Prostate gland (tissue), 2 donors: Measurements from ENCODE around the gene SERINC1. TPM values are rescaled to one million over a fixed set of nuclear protein-coding genes. Genes with fewer than 3 reads are reported as not detected.
A peak's percentile ranks its signal among the peaks of the same experiment; 100 is the strongest.

ENCODE experiments used
- DNase-seq: peaks from one replicate; pipeline ENCODE4 v3.0.0-alpha.2; 2019; ENCODE audit warnings: low spot score
- H3K27ac ChIP-seq, 2 donors: fragments of 200-600 bp; sonication (generic); 2 replicates each; pipeline ENCODE4 v1.5.1; 2017 to 2019
- H3K27me3 ChIP-seq: fragments of 200-600 bp; sonication (generic); replicated peaks from 2 replicates; pipeline ENCODE4 v1.5.1; 2019; ENCODE audit not compliant: insufficient read depth
- H3K36me3 ChIP-seq, 2 donors: fragments of 200-600 bp; sonication (generic); 1 replicate in 1 of 2; 2 replicates in 1 of 2; pipeline versions ENCODE4 v1.5.1 to v1.8.1; 2017 to 2019
- H3K4me1 ChIP-seq: fragments of 200-600 bp; sonication (generic); replicated peaks from 2 replicates; pipeline ENCODE4 v1.5.1; 2019
- H3K4me3 ChIP-seq, 2 donors: fragments of 200-600 bp; sonication (generic); 2 replicates each; pipeline ENCODE4 v1.5.1; 2017 to 2019
- H3K9me3 ChIP-seq: fragments of 200-600 bp; sonication (generic); 2 replicates; pipeline ENCODE4 v1.5.1; 2017
- POLR2A ChIP-seq: fragments of 450-650 bp; IDR thresholded peaks from one replicate; pipeline ENCODE4 v1.6.1; 2016; ENCODE audit warnings: antibody characterized with exemption, mild to moderate bottlenecking
- POLR2AphosphoS5 ChIP-seq: sonication (generic); formaldehyde crosslinking; IDR thresholded peaks from one replicate; pipeline ENCODE4 v1.6.1; 2017; ENCODE audit warnings: antibody characterized with exemption
- WGBS: methylation state at CpG from one replicate; pipeline ENCODE4 v1.1.5; 2018; 5-methylcytosine and 5-hydroxymethylcytosine counted together
- intact Hi-C: fragments of 100-400 bp; cut with DNase I; formaldehyde crosslinking; loops from one replicate; pipeline ENCODE4 v1.14.2; 2022
- total RNA-seq, 2 donors: library from RNA; depleted of rRNA; stranded (reverse); fragments of >200 nt; gene quantifications; one replicate each; pipeline ENCODE4 v1.1.0, GENCODE V29; 2016
- TF ChIP-seq, protein P1 (sequence below), 4 experiments: fragments of 200-600 bp in 2 of 4; fragments of 450-650 bp in 2 of 4; sonication (generic) in 2 of 4; IDR thresholded peaks; 1 replicate in 3 of 4; 2 replicates in 1 of 4; pipeline ENCODE4 v1.5.1; 2016 to 2019; ENCODE audit warnings: antibody characterized with exemption in 4 of 4, mild to moderate bottlenecking in 2 of 4, moderate library complexity in 2 of 4

The SERINC1 gene
- total RNA-seq, 2 donors from 2014 or later = 159 to 165 TPM

DNA sequence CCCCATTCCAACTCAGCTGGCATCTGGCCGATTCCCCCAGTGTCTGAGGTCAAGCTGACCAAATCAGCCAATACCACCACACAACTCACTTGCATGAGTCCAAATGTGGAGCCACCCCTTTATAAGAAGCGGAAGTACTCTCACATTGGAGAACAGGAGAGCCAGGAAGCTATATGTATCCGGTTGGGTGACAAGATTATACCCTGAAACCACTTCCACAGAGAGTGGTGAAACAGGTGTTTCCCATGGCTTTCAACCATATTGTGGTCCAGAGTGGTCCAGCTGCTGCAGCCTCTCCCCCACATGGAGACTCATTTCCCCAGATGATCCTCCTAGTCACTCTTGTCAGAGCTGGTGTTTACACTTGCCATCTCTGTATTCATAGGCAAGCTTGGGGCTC lies 24.0 kb upstream of the SERINC1 start:
- DNase-seq = no peak
- Histone ChIP-seq H3K36me3 (no peaks in the 10 kb centered on the region), H3K4me1 (no peaks in the 10 kb centered on the region), H3K9me3 (no peaks in the 10 kb centered on the region), H3K4me3 (no peak overlapping the region), H3K27me3 (no peaks in the 10 kb centered on the region), H3K27ac (no peak overlapping the region)
- TF ChIP-seq, protein P1, sequence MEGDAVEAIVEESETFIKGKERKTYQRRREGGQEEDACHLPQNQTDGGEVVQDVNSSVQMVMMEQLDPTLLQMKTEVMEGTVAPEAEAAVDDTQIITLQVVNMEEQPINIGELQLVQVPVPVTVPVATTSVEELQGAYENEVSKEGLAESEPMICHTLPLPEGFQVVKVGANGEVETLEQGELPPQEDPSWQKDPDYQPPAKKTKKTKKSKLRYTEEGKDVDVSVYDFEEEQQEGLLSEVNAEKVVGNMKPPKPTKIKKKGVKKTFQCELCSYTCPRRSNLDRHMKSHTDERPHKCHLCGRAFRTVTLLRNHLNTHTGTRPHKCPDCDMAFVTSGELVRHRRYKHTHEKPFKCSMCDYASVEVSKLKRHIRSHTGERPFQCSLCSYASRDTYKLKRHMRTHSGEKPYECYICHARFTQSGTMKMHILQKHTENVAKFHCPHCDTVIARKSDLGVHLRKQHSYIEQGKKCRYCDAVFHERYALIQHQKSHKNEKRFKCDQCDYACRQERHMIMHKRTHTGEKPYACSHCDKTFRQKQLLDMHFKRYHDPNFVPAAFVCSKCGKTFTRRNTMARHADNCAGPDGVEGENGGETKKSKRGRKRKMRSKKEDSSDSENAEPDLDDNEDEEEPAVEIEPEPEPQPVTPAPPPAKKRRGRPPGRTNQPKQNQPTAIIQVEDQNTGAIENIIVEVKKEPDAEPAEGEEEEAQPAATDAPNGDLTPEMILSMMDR (IDR thresholded peaks at IDR 0.05) = no peak
- TF ChIP-seq POLR2A (no peak), POLR2AphosphoS5 (no peak)
- WGBS = 90% methylated on average over 3 of the region's 3 CpGs
- intact Hi-C loops = no loop called here

DNA sequence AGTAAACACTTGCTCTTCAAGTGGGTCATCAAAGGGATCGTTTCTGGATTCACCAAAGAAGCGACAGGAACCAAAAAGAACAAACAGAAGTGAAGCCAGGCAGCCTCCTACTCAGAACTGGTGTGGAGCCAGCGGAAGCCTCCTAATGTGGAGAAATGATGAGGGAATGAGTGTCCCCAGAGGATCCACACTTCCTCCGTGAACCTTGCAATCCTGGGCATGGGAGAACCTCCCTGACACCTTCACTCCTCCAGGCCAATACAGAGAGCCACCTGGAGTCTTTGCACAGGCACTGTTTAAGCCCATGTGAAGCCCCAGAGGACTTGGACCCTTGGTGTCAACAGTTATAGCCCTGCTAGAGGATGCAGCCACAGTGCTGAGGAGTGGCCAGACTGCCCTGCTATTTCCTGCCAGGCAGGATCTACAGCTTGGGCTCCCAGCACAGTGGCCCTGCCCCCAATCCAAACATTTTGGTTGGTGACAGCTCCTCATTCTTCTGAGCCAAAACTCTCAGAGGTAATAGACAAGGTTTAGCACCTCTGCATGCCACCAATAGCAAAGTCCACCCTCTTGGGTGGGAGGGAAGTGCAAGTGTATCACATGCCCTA lies 23.2 kb upstream of the SERINC1 start:
- Histone ChIP-seq H3K4me1 (no peaks in the 10 kb centered on the region), H3K27me3 (no peaks in the 10 kb centered on the region), H3K36me3 (no peaks in the 10 kb centered on the region), H3K27ac (no peak overlapping the region), H3K9me3 (no peaks in the 10 kb centered on the region), H3K4me3 (no peak overlapping the region)
- TF ChIP-seq POLR2A (no peak), POLR2AphosphoS5 (peak; percentile 41)
- WGBS = 73% methylated on average over 4 of the region's 4 CpGs
- peak; percentile 46 for DNase-seq
- intact Hi-C loops = loop anchor here (5.0 kb wide), 1 partner anchor 33 kb away; no protein-coding TSS in a partner anchor

DNA sequence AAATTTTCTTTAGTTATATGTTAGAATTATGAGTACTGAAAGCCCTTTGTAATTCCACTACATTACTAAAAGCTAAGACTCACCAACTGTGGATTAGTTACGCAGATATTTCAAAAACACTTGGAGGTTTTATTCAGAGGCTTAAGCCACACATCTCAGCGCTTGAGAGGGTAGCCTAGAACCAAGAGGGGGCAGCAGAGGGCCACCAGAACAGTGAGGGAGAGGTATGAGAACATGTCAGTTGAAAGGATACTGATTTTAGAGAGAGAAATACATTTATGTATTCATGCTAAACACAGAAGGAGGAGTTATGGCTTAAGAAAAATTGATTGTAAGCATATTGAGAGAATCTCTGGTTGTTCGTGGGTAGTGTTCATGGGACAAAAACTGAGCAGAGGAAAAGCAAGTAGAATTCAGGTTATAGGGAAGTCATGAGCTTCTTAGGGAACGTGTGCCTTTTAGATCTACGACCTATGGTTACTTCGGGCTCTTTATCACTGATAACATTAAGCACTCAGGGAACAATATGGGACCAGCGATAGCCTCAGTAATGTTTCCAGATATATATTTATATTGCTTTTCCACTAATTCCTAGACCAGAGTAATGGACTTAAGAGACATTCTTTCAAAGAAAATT lies 20.4 kb upstream of the SERINC1 start:
- 44% methylated on average over 7 of the region's 7 CpGs for WGBS
- TF ChIP-seq POLR2AphosphoS5 = no peak
- TF ChIP-seq, protein P1 (IDR thresholded peaks at IDR 0.05) = peak; percentile 28 to 73 (median 66)
- H3K9me3 ChIP-seq = no peaks in the 10 kb centered on the region

DNA sequence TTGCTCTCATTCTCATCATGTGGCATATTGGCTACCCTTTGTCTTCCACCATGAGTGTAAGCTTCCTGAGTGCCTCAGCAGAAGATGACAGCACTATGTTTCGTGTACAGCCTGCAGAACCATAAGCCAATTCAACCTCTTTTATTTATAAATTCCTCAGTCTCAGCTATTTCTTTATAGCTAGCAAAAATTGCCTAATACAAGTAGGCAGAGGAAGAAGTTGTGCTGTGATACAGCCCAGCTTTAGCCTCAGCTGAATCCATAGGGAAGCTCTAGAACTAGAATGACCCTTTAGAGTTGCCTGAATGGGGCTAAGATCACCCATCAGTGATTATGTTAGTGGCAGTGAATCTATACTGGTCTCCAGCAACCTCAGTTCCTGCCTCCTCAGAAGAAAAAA lies 19.0 kb upstream of the SERINC1 start:
- no peak for DNase-seq
- 85% methylated on average over 1 of the region's 1 CpG for WGBS
- TF ChIP-seq POLR2AphosphoS5 (no peak), POLR2A (no peak)
- TF ChIP-seq, protein P1 (IDR thresholded peaks at IDR 0.05) = no peak

More for the DNA sequence above, 20.4 kb upstream of the SERINC1 start:
- Histone ChIP-seq H3K4me3 (no peak overlapping the region), H3K27ac (no peak overlapping the region), H3K27me3 (no peaks in the 10 kb centered on the region), H3K4me1 (no peaks in the 10 kb centered on the region), H3K36me3 (no peaks in the 10 kb centered on the region)
- DNase-seq = peak; percentile 47
- intact Hi-C loops = loop anchor here (5.0 kb wide), 1 partner anchor 35 kb away; no protein-coding TSS in a partner anchor

DNA sequence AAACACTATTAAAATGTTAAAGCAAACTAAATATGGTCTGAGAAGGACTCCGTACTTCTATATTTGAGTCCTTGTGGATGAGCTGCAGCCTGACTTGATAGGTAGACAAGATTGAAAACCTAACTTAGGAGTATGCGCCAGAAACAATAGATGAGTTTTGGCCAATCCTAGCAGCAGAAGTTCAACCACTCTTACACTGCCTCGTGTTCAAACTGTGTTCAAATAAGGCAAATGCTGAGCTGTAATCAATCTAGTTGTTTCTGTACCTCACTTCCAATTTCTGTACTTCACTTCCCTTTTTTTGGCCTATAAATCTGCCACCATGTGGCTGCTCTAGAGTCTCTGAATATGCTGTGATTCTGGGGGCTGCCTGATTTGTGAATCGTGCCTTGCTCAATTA lies 13.2 kb upstream of the SERINC1 start:
- Histone ChIP-seq H3K36me3 (no peaks in the 10 kb centered on the region), H3K4me3 (no peak overlapping the region), H3K9me3 (no peaks in the 10 kb centered on the region), H3K4me1 (no peaks in the 10 kb centered on the region), H3K27ac (no peak overlapping the region), H3K27me3 (no peaks in the 10 kb centered on the region)
- intact Hi-C loops = no loop called here
- 71% methylated on average over 4 of the region's 4 CpGs for WGBS
- TF ChIP-seq POLR2AphosphoS5 (no peak), POLR2A (no peak)
- TF ChIP-seq, protein P1 (IDR thresholded peaks at IDR 0.05) = no peak
- DNase-seq = no peak

More for the DNA sequence above, 19.0 kb upstream of the SERINC1 start:
- H3K4me3 ChIP-seq = no peak overlapping the region
- no peaks in the 10 kb centered on the region for H3K4me1 ChIP-seq
- intact Hi-C loops = loop anchor here (5.0 kb wide), 1 partner anchor 37 kb away; no protein-coding TSS in a partner anchor
- no peaks in the 10 kb centered on the region for H3K27me3 ChIP-seq
- no peaks in the 10 kb centered on the region for H3K9me3 ChIP-seq
- no peak overlapping the region for H3K27ac ChIP-seq
- no peaks in the 10 kb centered on the region for H3K36me3 ChIP-seq
